Endometrium (tissue), 2 donors: ENCODE results near the gene SAP30L.

Experiments
- FAIRE-seq: peaks from 2 replicates; lab custom pipeline; 2012; peaks lifted over from hg19 to GRCh38; lab: Jason Lieb, UNC
- donor health status: control.
- donor health status: control.

SAP30L gene

DNA sequence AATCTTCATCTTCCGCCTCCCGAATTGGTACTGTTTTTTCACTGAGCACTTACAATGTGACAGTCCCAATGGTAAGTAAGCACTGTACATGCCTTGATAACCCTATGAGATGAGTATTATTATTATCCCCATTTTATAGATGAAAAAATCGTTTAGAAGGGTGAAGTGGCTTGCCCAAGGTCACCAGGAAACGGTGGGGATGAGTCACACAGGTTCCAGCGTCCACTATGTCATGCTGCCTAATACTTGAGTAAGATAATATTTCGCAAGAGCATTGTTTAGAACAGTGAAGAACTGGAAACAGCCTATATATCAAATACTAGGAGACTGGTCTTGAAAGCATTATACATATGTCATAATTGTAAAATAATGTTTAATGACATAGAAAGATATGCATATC is 19.4 kb downstream of the SAP30L start:
- no peak for FAIRE-seq

DNA sequence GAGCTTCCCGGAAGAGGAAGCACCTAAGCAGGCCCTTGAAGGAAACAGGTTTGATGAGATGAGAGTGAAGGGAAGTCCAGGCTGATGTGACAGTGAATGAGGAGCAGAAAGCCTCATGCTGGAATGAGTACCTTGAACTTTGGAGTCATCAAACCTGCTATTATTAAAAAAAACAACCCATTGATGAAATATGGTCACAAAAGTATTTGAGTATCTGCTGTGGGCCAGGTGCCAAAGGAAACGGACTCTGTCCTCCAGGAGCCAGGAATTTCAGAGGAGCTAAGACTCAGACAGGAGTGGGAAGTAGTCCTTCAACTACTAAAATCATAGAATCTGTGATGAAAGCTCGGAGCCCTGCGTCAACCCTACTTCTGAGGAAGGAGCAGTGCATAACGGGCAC is 20.4 kb downstream of the SAP30L start:
- no peak for FAIRE-seq

- FAIRE-seq, result no peak
Observed at GRCh38 chr5:154466671-154467070, 20.9 kb downstream of the SAP30L start.

- no peak for FAIRE-seq
Observed at GRCh38 chr5:154467655-154468354, 22.0 kb downstream of the SAP30L start.

DNA sequence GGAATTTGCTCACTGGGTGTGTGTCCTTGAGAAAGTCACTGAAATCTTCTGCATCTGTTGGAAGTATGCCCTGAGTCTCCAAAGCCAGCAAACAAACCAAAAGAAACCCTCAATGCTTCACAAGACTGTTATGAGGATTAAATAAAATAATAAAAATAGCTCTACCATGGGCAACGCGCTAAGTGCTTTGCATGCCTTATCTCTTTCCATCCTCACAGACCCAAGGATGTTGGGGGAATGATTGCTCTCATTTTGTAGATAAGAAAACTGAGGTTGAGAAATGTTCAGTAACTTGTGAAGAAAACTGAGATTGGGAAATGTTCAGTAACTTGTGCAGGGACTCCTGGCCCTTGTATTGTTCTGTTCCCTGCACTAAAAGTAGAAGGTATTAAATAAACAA is 24.3 kb downstream of the SAP30L start:
- FAIRE-seq, result no peak

DNA sequence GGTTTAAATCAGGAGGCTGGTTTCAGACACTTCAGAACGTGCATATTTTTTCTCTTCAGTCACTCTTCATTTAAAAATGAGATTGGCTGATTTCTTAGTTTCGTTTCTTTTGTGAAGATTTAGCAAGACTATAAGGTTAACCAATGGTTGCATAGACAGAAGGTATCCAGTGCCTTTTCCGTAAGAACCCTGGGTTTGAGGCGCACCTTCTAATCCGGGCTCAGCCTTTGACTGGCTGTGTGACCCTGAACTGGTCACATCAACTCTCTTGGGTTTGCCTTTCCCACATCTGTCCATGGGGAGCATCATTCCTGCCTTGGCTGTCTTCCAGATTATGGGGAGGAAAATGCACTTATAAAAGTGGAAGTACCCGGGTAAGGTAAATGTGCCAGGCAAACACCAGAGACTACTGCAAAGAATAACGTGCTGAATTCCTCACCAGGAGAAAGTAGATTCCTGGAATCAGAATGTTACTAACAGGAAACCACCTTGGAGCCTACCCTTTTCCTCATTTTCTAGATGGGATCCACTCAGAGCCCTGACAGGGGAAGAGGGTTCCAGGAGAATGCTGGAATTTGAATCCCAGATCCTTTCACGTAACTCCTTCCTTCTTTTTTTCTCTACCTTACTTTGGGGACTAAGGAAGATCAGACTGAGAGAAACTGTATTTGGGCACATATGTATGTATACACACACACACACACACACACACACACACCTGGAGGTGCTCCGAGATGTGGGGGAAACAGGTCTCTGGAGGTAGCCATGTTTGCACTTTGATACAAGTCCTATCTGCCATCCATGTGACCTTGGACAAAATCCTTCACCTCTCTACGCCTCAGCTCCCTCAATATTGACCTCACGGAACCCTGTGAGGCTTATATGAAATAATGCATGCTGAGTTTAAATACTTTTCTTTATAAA is 25.4 kb downstream of the SAP30L start:
- no peak for FAIRE-seq

- no peak for FAIRE-seq
Observed at GRCh38 chr5:154472871-154473580, 27.2 kb downstream of the SAP30L start.

- no peak for FAIRE-seq
Observed at GRCh38 chr5:154473581-154474283, 27.9 kb downstream of the SAP30L start.

GRCh38 chr5:154474396-154475334 is 28.9 kb downstream of the SAP30L start:
- no peak for FAIRE-seq

DNA sequence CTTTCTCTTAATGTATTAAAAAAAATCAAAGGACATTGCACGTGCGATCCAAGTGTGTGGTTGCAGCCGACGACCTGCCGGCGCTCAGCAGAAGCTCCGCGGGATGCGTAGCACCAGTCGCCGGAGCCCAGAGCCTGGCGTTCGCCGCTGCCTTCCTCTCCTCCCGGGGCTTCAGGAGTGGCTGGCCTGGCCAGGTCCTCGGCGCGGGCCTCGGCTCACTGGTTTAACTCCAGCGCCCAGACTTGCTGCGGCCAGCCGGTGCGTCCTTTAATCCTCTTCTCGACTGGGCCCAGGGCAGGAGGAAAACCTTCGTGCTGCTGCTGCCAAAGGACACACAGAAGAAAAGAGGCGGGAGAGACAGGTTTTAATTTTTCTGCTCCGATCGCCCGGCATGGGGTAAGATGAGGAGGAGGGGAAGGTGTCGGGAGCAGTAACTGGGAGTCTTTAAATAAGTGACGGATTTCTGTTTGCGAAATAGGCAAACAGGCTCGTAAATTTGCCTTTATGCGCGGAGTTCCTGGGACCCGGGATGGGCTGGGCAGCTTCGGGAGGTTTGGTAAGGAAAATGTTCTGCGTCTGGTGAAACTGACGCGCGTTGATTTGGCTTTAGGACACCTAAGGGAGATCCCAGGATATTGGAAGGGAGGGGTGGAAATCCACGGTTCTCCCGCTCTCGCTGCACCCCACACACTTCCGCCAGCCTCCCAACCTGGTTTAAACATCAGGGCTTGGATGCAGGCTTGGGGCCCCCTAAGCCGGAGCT is 30.0 kb downstream of the SAP30L start:
- no peak for FAIRE-seq

DNA sequence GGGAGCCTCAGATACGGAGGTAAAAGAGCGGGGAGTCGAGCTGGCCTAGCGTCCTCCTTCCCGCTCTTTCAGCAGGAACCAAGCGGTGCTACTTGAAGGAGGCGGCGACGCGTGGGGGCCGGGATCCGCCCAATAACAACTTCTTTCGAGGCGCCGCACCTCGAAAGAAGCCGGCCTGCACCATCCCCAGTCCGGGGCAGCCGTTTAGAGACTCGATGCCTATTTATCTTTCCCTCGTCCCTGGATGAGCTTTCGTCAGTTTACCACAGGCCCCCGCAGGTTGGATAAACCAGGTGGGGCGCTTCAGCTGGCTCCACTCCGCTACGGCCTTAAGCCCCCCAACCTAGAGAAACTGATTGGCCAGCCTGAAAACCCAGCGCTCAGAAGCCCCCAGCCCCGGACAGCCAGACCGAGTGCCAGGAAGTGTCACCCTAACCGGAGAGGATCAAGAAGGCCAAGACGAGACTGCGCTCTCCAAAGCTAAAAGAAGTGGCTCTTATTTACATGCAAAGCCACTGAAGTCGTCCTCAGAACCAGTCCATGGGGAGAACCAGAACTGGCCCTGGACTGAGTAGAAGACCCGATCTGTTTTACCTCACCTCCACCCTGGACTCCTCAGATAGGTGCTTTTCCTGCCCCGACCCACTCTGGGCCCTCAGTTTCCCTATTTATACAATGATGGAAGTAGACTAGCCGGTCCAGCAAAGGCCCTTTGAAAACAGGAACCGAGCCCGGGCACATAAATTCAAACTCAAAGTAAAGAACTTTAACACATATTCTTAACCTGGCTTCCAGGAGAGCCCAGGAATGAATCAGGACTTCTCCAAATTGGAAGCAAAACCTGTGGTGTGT is 30.8 kb downstream of the SAP30L start:
- no peak for FAIRE-seq

DNA sequence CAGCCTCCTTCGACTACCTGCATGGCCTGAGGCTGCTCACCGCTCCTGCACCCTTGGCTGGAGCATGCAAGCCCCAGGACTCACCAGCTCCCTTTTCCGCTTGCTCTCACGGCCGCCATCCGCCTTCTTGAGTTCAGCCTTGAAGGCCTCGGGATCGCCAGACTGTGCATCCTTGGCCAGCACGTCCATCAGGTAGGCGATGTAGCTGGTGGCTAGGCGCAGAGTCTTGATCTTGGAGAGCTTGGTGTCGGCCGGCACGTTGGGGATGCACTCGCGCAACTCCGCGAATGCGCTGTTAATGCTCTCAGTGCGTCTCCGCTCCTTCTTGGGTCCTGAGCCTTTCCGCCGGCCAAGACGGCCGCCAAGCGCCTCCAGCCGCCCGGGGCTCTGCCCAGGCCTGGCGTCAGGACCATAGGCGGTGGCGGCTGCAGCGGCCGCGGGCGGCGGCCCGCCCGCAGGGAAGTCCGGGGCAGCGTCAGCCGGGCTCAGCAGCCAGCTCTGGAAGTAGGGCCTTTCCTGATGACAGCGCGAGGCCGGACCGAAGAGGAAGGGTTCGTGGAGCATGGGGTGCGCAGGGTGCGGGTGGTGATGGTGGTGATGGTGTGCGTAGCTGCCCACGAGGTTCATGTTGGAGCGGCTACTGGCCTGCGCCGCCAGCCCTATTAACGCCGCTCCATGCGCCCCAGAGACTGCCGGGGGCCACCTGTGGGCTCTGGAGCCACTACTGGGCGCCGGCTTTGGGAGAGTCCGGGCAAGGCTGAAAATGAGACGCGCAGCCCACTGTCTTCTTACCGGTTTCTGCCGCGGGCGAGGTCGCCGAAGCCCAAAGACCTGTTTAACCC is 31.8 kb downstream of the SAP30L start:
- no peak for FAIRE-seq

- FAIRE-seq, result no peak
Observed at GRCh38 chr5:154478224-154478565, 32.4 kb downstream of the SAP30L start, which contains the start of gene HAND1. HAND1 (minus strand) TSS chr5:154478227; CDS start chr5:154478008, 219 bp downstream.

GRCh38 chr5:154478752-154479159 is 33.0 kb downstream of the SAP30L start:
- no peak for FAIRE-seq

DNA sequence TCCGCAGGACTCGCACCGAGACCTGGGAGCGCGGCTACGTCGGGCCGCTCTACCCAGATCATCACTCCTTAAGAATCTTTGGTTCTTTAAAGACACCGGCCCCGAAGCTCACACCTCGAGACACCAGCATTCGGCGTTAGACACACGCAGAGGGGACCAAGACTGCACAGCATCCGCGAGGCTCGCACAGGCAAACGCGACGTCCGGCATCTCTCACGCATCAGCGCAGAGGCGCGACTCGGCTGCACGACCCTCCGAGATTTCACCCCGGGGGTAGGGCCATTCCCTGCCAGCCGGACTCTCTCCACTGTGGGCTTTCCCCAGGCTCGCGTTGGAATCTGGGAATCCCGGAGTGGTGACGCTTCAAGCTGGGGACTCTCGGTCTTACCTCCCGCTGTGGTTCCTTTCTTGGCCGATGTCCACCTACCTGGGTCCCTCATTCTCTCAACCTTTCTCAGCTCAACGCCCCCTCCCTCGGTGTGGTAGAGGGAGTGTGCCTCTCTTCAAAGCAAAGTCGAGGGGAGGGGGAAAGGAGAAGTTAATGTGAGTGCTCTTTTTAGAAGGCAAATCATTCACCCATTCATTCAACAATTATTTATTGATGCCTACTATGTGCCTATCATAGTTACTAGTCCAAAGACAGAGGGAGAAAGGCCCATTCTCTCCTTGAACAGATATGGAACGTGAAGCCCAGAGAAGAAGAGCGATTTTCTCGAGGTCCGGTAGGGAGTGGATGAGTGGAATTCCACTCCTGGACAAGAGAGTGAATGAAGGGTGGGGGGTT is 33.6 kb downstream of the SAP30L start:
- FAIRE-seq, result no peak

DNA sequence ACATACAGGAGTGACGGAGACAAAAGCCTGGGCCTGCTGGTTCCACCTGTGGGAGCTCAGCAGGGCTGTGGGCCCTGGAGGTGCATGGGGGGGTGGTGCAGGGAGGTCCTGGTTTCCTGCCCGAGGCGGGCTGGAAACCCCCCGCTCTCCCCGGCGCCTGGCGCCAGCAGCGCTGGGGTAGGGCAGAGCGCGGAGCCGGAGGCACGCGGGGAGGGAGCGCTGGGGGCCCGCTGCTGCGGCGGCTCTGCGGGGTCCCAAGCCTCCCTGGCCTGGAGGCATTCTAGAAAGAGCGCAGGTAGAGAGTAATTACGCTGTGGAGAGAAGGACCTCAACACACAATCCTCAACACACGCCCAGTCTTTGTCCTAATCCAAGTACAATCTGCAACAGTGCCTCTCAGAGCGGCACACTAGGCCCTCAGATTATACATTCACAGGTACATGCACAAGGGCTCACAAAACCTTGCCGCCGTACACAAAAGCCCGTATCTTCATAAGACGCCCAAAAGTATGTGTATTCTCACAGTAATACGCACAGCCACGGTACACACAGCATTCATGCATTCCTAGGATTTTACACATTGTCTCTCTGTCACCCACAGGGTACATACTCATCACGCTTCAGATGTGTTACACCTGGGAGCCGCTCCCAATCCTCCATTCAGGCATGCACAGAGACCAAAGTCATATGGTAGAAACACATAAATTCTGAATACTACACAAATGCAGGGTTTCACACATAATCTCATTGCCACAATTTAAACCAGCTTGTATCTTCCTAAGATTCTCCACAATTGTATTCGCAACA is 34.4 kb downstream of the SAP30L start:
- no peak for FAIRE-seq

- FAIRE-seq, result no peak
Observed at GRCh38 chr5:154480847-154481246, 35.0 kb downstream of the SAP30L start.
